ENCODE data around the gene EPN3.

Gene EPN3

GRCh38 chr17:50518384-50519023, 14.0 kb upstream of the EPN3 start:
- TF ChIP-seq POLR2A (IDR thresholded peaks at IDR 0.05; ENCODE audit: low read depth, low read length): no peak
- FAIRE-seq (no peak), DNase-seq (ENCODE audit: insufficient read length, low spot score) (no peak)

GRCh38 chr17:50519141-50519834, 13.2 kb upstream of the EPN3 start:
- TF ChIP-seq POLR2A (IDR thresholded peaks at IDR 0.05; ENCODE audit: low read depth, low read length): no peak
- no peak for DNase-seq (ENCODE audit: insufficient read length, low spot score)
- no peak for FAIRE-seq

- DNase-seq (ENCODE audit: insufficient read length, low spot score) (no peak), FAIRE-seq (no peak)
- TF ChIP-seq POLR2A (IDR thresholded peaks at IDR 0.05; ENCODE audit: low read depth, low read length): no peak
These were observed 12.1 kb upstream of the EPN3 start for GRCh38 chr17:50520483-50520882.

GRCh38 chr17:50521514-50521913, 11.0 kb upstream of the EPN3 start:
- DNase-seq (ENCODE audit: insufficient read length, low spot score) (no peak), FAIRE-seq (no peak)
- no peak for TF ChIP-seq POLR2A (IDR thresholded peaks at IDR 0.05; ENCODE audit: low read depth, low read length)

DNA sequence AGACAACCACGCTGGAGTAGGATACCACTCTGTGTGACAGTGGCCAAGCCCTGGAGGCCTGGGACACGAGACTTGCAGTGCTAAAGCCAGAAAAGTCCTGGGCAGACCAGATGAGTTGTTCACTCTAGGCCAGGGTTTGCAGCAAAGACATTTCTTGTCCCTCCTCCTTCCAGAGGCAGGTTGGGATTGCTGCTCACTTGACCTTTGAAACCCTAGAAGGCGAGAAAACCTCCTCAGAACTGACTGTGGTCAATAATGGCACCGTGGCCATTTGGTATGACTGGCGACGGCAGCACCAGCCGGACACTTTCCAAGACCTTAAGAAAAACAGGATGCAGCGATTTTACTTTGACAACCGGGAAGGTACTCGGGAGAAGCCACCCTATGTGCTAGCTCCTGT, 9.8 kb upstream of the EPN3 start:
- TF ChIP-seq POLR2A (IDR thresholded peaks at IDR 0.05; ENCODE audit: low read depth, low read length): no peak
- FAIRE-seq (no peak), DNase-seq (ENCODE audit: insufficient read length, low spot score) (no peak)

GRCh38 chr17:50523208-50523607, 9.3 kb upstream of the EPN3 start:
- DNase-seq (ENCODE audit: insufficient read length, low spot score) (no peak), FAIRE-seq (no peak)
- no peak for TF ChIP-seq POLR2A (IDR thresholded peaks at IDR 0.05; ENCODE audit: low read depth, low read length)

GRCh38 chr17:50524838-50525237, 7.7 kb upstream of the EPN3 start:
- DNase-seq (ENCODE audit: insufficient read length, low spot score) (no peak), FAIRE-seq (no peak)
- TF ChIP-seq POLR2A (IDR thresholded peaks at IDR 0.05; ENCODE audit: low read depth, low read length): no peak

- DNase-seq (ENCODE audit: insufficient read length, low spot score): no peak
- no peak for FAIRE-seq
- TF ChIP-seq POLR2A (IDR thresholded peaks at IDR 0.05; ENCODE audit: low read depth, low read length): no peak
These were observed 5.3 kb upstream of the EPN3 start for GRCh38 chr17:50527155-50527762.

GRCh38 chr17:50527949-50528474, 4.5 kb upstream of the EPN3 start:
- FAIRE-seq (no peak), DNase-seq (ENCODE audit: insufficient read length, low spot score) (no peak)
- TF ChIP-seq POLR2A (IDR thresholded peaks at IDR 0.05; ENCODE audit: low read depth, low read length): no peak

DNA sequence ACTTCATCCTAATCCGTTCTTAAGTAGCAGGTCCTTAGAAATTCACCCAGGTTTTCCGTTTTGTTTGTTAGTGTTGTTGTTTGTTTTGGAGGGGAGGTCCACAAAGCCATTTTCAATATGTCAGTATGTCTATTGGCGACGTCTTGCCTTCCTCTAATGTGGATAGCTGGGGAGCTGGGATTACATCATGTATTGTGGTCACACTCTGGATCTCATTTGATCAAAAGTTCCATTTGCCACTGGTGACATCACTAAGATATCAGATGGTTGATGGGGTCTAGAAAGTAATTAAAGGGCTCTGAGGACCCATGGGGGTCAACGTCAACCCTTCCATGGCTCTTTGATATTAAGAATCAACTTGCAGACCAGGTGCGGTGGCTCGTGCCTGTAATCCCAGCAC, 2.7 kb upstream of the EPN3 start:
- no peak for TF ChIP-seq POLR2A (IDR thresholded peaks at IDR 0.05; ENCODE audit: low read depth, low read length)
- FAIRE-seq (no peak), DNase-seq (ENCODE audit: insufficient read length, low spot score) (no peak)

DNA sequence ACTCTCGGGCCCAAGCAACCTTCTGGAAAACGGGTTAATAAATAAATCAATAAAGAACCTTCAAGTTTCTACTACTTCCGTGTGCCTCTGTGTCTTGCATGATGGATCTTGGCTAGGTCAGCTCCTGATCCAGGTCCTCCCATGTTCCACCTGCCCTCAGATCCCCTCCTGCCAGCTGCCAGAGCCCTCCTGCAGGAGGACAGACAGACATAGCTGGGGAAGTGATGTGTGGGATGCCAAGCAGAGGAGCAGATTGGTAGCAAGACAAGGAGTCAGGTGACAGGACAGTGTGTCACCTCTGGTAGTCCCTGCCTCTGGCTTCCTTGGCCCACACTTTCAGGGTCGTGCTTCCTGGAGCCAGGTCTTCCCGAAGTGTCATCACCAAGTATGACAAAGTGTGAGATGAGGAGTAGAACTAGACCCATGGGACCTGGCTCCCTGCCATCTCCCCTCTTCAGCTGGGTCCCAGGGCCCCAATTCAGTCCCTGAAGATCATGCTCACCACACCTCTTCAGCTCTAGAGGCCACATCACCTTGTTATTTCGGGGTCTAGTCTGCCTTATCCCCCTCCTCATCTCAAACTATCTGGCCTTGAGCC, 1.0 kb upstream of the EPN3 start:
- no peak for DNase-seq (ENCODE audit: insufficient read length, low spot score)
- no peak for TF ChIP-seq POLR2A (IDR thresholded peaks at IDR 0.05; ENCODE audit: low read depth, low read length)
- no peak for FAIRE-seq

DNA sequence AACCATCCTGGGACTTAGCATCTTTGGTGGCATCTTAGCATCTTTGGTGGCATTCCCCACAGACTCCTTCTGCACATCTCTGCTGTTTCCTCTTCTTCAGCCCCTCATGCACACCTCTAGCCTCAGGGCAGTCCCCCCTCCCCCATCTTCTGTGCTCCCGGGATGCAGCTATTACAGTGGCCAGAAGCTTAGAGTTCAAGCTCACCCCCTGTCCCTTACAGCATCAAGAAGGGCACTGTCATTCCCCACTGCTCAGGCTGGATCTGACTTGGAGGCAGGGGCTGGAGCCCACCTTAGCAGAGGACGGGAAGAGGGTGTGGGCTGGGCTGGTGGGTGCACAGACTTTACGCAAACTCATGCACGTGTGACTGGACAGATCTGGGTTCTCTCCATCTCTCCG, 650 bp downstream of the EPN3 start:
- no peak for TF ChIP-seq POLR2A (IDR thresholded peaks at IDR 0.05; ENCODE audit: low read depth, low read length)
- no peak for FAIRE-seq

DNA sequence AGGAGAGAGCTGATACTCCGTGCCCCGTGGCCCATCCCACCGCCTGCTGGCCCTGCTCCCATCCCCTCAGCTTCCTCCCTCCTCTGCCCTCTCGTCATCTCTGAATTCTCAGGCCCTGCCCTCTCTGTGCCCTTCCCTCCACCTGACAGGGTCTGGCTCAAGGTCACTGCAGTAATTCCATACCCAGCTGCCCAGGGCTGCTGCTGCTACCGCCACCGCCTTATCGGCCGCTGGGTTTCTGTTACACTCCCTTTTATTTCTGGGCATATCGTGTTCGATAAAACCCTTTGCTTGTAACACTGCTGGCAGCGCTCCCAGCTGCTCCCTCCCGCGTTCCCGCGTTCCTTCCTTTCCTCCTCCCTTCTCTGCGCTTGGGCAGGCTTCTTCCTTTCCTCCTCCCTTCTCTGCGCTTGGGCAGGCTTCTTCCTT, 1.2 kb downstream of the EPN3 start:
- FAIRE-seq: no peak
- no peak for TF ChIP-seq POLR2A (IDR thresholded peaks at IDR 0.05; ENCODE audit: low read depth, low read length)
- no peak for DNase-seq (ENCODE audit: insufficient read length, low spot score)

More for the DNA sequence above, 650 bp downstream of the EPN3 start:
- no peak for DNase-seq (ENCODE audit: insufficient read length, low spot score)

DNA sequence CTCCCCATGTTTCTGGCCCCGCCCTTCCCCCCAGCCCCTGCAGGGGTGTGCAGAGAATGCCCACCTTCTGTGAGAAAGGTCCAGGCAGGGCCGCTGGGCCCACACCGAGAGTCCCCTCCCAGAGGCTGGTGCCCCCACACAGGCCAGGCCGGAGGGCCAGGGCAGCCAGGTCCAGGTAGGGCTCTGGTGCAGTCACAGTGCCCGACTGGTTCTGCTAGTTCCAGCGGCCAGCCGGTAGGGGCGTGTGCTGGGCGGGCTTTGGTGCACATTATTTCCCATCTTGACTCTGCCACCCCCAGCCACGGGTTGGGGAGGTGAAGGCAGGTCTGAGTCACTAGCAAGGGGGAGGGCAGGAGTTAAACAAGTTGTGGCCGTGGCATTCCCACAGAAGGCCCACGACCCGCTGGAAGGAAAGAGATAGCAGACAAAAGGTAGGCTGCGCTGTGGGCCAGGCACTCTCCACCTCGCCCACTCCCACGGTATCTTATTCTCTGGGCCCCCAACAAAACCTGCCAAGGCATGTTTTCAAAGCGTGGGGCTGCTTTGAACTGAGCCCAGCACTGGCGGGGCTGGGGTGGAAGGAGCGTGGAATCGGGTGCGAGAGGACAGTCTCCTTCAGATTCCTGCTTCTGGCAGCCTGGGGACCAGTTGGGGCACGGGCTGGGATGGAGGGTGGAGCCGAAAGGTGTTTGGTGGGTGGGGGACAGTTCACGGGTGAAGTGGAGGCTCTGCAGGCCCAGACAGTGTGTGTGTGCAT, 1.9 kb downstream of the EPN3 start:
- DNase-seq (ENCODE audit: insufficient read length, low spot score) (no peak), FAIRE-seq (no peak)
- no peak for TF ChIP-seq POLR2A (IDR thresholded peaks at IDR 0.05; ENCODE audit: low read depth, low read length)
